Right cardiac atrium (tissue), 5 donors: ENCODE measurements around the gene KDM4E. TPM values are rescaled to one million over a fixed set of nuclear protein-coding genes. Genes with fewer than 3 reads are reported as not detected.

Source experiments
- ATAC-seq, 2 donors: fragments of 200-7000 bp; cut with Tn5 transposase; one replicate each; pipeline versions ENCODE4 v1.8.0 to v1.9.1; 2020; ENCODE audit warnings: moderate library complexity in 2 of 2, mild to moderate bottlenecking in 1 of 2
- DNase-seq, 3 donors: peaks; one replicate each; pipeline ENCODE4 v3.0.0-alpha.2; 2020
- H3K27ac ChIP-seq: one replicate; pipeline ENCODE4 v1.5.1; 2013; ENCODE audit warnings: mild to moderate bottlenecking, low read length, control low read depth, moderate library complexity
- H3K27me3 ChIP-seq: one replicate; pipeline ENCODE4 v1.6.1; 2013; ENCODE audit not compliant: control insufficient read depth, insufficient read depth
- H3K4me1 ChIP-seq: one replicate; pipeline ENCODE4 v1.6.1; 2013; ENCODE audit warnings: low read length; ENCODE audit not compliant: control insufficient read depth, insufficient read depth
- H3K4me3 ChIP-seq: one replicate; pipeline ENCODE4 v1.5.1; 2013; ENCODE audit warnings: low read length, control low read depth
- H3K9me3 ChIP-seq: one replicate; pipeline ENCODE4 v1.6.1; 2013; ENCODE audit warnings: low read length; ENCODE audit not compliant: control insufficient read depth
- WGBS: extraction: QIAGEN DNeasy Blood & Tissue Kit; methylation state at CpG from one replicate; pipeline ENCODE4 v1.1.7; 2013; 5-methylcytosine and 5-hydroxymethylcytosine counted together
- intact Hi-C, 4 donors: fragments of 100-400 bp; cut with DNase I; formaldehyde crosslinking; loops; one replicate each; pipeline versions ENCODE4 v1.11.0 to v1.14.0; 2022 to 2023
- polyA plus RNA-seq: library from polyadenylated mRNA; stranded (reverse); fragments of 200-250 nt; gene quantifications from one replicate; pipeline ENCODE4 v1.2.3, GENCODE V29; 2013
- total RNA-seq, 4 donors: library from RNA; stranded (reverse); fragmentation: NEBNext Ultra II Directional; extraction: Animal tissue kit (Norgen Biotek cat#: 25700); gene quantifications; one replicate each; pipeline ENCODE4 v1.2.1, GENCODE V29; 2021
- donor health status: healthy with polysubstance abuse.
- donor health status: DM: no; HTN: yes; CAD: no.
- donor health status: DM: no; HTN: no; CAD: no.
- donor health status: DM: no; HTN: yes; CAD: no; lungs with severe emphysema.
- donor health status: DM: yes; HTN: yes; CAD: no.

Gene KDM4E
- total and polyA plus RNA-seq, 5 donors: not detected

DNA sequence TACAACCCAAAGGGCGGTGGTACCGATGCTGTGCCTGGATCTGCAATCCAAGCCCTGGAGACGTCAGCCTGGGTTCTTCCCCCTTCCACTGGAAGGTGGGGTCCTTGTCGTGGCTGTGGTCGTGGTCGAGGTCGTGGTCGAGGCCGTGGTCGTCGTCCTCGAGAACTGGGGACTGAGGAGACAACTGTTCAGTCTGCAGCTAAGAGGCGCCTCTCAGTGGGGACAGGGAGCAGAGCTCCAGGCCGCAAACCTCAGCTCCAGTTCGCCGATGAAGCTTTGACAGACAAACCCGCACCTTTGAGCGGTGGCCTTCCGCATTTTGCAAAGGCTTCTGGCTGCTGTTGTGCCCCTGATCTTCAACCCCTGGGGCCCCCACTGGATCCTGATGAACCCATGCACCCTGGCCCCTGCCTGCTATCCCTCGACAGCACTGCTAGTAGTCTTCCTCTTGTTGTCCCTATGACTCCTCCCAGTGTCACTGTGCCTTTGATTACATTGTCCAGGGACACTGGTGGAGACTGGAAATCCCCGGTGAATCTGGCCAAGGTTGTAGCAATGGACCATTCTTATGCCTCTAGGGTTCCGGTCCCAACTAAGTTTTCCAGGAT is 25.6 kb downstream of the KDM4E start:
- H3K9me3 ChIP-seq: no peaks in the 10 kb centered on the region
- H3K27ac ChIP-seq: no peak overlapping the region
- WGBS: 89% methylated on average over 22 of the region's 22 CpGs
- no peak overlapping the region for H3K4me3 ChIP-seq
- no peaks in the 10 kb centered on the region for H3K27me3 ChIP-seq
- ATAC-seq: no peak
- intact Hi-C loops: no loop called here
- no peaks in the 10 kb centered on the region for H3K4me1 ChIP-seq
- DNase-seq: no peak

DNA sequence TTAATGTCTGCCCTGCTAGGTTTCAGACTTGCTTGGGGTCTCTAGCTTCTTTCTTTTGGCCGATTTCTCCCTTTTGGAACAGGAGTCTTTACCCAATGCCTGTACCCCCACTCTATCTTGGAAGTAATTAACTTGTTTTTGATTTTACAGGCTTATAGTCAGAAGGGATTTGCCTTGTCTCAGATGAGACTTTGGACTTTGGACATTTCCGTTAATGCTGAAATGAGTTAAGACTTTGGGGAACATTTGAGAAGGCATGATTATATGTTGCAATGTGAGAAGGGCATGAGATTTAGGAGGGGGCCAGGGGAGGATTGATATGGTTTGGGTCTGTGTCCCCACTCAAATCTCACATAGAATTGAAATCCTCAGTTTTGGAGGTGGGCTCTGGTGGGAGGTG is 29.3 kb downstream of the KDM4E start:
- 91% methylated on average over 2 of the region's 2 CpGs for WGBS
- no peak overlapping the region for H3K27ac ChIP-seq
- H3K4me3 ChIP-seq: no peak overlapping the region
- no peaks in the 10 kb centered on the region for H3K9me3 ChIP-seq
- H3K27me3 ChIP-seq: no peaks in the 10 kb centered on the region
- DNase-seq: no peak
- H3K4me1 ChIP-seq: no peaks in the 10 kb centered on the region
- ATAC-seq: no peak
- intact Hi-C loops: no loop called here

DNA sequence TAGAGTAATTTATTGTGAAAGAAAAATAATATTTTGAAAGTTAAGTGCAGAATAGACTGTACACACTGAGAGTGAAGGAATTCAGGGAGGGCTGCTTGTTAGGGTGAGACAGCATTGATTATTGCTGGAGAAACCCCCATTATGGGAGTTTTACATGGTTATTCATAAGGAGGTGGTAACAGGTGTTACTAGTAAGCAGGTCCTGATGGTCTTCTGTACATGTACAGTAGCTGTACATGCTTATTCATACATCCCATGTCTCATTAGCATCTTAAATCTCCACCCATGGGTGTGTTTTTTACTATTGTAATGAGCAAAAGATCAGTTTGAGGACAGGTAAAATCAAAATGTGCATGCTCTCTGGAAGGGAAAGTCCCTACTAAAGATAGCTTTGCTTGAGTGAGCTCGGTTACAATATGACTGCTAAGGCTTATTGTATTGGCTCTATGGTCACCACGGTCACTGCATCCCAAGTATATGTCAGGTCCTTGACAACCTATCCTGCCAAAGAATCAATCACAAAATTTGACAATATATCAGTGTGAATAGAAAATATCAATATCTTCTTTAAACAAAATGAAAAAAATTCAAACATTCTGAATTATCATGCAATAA is 30.3 kb downstream of the KDM4E start:
- Histone ChIP-seq H3K27ac (no peak overlapping the region), H3K27me3 (no peaks in the 10 kb centered on the region), H3K4me1 (no peaks in the 10 kb centered on the region), H3K9me3 (no peaks in the 10 kb centered on the region), H3K4me3 (no peak overlapping the region)
- intact Hi-C loops: no loop called here
- WGBS: 44% methylated on average over 2 of the region's 2 CpGs
- DNase-seq (no peak), ATAC-seq (no peak)

DNA sequence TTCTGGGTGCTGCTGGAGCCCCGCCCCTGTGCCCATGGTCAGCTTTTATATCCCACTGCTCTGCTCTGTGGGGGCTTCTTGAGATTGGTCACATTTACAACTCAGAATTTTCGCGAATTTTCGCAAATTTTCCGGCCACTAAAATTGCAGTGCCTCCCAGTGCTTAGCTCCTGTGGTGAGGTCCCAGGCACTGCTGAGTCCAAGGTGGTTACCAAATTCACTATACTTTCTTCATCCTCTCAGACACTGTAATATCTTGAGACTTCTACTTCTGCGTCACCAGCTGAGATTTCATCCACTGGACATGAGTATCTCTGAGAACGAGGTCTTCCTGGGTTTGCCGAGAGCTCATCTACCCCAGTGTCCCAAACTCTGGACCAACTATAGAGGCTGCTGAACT is 32.9 kb downstream of the KDM4E start:
- no peak for ATAC-seq
- WGBS: 92% methylated on average over 8 of the region's 8 CpGs
- H3K9me3 ChIP-seq: no peaks in the 10 kb centered on the region

DNA sequence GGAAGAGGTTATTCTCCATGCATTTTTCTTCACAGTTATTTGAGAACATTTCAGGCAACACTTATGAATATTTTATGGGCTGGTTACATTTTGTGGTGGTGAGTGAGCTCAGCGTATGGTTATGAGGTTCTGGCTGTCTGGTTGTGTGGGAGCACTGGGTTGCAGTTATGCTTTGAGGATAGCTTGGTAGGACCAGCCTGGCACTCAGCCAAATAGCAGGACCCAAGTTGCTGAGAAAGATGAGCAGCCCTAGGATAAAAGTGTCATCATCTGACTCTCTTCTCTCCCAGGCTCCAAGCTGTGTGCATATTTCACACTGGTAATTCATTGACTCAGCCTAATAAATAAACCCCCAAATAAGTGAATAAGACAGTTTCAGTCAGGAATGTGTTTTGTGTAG is 33.6 kb downstream of the KDM4E start:
- no peaks in the 10 kb centered on the region for H3K9me3 ChIP-seq
- H3K27me3 ChIP-seq: no peaks in the 10 kb centered on the region
- no peak overlapping the region for H3K4me3 ChIP-seq
- H3K4me1 ChIP-seq: no peaks in the 10 kb centered on the region
- no peak overlapping the region for H3K27ac ChIP-seq
- ATAC-seq (no peak), DNase-seq (peak in 1 of 3 donors; percentile 45)
- intact Hi-C loops: no loop called here
- 82% methylated on average over 1 of the region's 1 CpG for WGBS

More for the DNA sequence above, 32.9 kb downstream of the KDM4E start:
- Histone ChIP-seq H3K27me3 (no peaks in the 10 kb centered on the region), H3K4me3 (no peak overlapping the region), H3K27ac (no peak overlapping the region), H3K4me1 (no peaks in the 10 kb centered on the region)
- no peak for DNase-seq
- intact Hi-C loops: no loop called here

DNA sequence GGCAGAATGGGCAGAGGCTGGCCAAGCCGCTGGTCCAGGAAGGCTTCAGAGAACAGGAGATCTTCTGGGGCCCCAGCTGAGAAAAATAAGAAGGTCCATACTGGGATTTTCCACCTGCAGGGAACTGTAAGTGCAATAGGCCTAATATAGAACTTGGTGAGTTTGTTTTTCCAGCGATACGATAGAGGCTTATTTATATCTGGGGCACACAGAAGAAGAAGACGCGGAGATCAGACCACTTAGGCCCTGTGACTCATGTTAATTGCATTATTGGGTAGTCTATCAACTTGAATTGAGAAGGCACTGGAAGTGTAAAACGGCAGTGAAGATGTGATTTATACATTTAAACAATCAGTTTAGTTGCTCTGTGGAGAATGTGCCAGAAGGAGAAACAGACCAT is 34.0 kb downstream of the KDM4E start:
- 79% methylated on average over 6 of the region's 6 CpGs for WGBS
- no peaks in the 10 kb centered on the region for H3K9me3 ChIP-seq
- no peaks in the 10 kb centered on the region for H3K27me3 ChIP-seq
- H3K4me1 ChIP-seq: no peaks in the 10 kb centered on the region
- DNase-seq (no peak), ATAC-seq (no peak)
- H3K27ac ChIP-seq: no peak overlapping the region
- no peak overlapping the region for H3K4me3 ChIP-seq
- intact Hi-C loops: no loop called here

DNA sequence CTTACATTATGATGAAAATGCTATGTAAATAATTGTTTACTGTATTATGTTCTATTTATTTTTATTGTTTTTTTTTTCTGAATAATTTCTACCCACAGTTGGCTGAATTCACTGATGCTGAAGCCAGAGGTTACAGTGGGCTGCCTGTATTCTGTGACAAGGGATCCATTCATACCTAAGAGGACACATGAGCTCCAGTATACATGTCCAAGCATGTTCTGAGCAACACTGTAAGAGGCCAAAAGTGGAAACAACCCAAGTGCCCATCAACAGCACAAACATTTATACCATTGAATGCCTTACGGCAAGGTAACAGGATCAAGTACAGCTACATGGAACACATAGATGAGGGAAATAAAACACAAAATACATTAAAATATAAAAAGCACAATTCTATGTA is 40.3 kb downstream of the KDM4E start:
- Histone ChIP-seq H3K27ac (no peak overlapping the region), H3K9me3 (no peaks in the 10 kb centered on the region), H3K4me3 (no peak overlapping the region), H3K4me1 (no peaks in the 10 kb centered on the region), H3K27me3 (no peaks in the 10 kb centered on the region)
- DNase-seq: no peak
- ATAC-seq: no peak
- WGBS: 91% methylated on average over 1 of the region's 1 CpG
- intact Hi-C loops: loop anchor here in 2 of 4 donors (5.0 to 10.0 kb wide), 2 partner anchors 82 to 699 kb away; no protein-coding TSS in a partner anchor

DNA sequence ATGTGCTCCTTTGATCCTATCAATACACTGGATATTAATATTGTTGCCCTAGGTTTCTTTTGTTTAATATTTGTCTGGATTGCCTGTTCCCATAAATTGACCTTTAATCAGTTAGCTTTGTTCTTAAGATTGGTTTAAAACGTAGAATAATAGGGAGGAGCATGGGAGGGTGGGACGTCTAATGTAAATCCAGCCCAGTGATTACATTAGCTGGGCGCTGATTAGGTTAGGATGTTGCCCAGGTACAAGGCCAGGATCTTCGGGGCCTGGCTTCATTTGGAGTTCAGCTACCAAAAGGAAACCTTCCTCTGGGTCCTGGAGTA is 41.6 kb downstream of the KDM4E start, which contains the start of gene SRSF8:
Gene SRSF8 (plus strand): TSS at position 204 of the 323 bp plus-strand sequence. CDS start 308 bp downstream, outside the sequence.
- Histone ChIP-seq H3K4me3 (peak within 1 kb of the TSS; percentile 82), H3K27me3 (no peaks in the 10 kb centered on the region), H3K9me3 (no peaks in the 10 kb centered on the region), H3K27ac (peak within 1 kb of the TSS; percentile 97), H3K4me1 (no peaks in the 10 kb centered on the region)
- no peak for DNase-seq
- no peak for ATAC-seq
- intact Hi-C loops: loop anchor here in 2 of 4 donors (5.0 to 10.0 kb wide), 2 partner anchors 81 to 698 kb away; no protein-coding TSS in a partner anchor
- 0% methylated on average over 4 of the region's 4 CpGs for whole genome bisulfite sequencing

DNA sequence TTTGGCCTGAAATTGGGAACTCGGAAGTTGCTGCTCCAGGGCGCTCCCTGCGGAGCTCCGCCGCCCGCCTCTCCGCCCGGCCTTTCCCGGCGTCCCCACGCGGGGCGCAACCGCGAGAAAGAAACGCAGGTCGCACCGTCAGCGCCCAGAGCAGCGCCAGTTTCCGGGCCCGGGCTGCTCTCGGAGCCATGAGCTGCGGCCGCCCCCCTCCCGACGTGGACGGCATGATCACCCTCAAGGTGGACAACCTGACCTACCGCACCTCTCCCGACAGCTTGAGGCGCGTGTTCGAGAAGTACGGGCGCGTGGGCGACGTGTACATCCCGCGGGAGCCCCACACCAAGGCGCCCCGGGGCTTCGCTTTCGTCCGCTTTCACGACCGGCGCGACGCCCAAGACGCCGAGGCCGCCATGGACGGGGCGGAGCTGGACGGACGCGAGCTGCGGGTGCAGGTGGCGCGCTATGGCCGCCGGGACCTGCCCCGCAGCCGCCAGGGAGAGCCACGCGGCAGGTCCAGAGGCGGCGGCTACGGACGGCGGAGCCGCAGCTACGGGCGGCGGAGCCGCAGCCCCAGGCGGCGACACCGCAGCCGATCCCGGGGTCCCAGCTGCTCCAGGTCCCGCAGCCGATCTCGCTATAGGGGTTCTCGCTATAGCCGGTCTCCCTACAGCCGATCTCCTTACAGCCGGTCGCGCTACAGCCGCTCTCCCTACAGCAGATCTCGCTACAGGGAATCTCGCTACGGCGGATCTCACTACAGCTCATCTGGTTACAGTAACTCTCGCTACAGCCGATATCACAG is 42.2 kb downstream of the KDM4E start:
- under 1% methylated on average over 98 of the region's 98 CpGs for WGBS
- no peaks in the 10 kb centered on the region for H3K27me3 ChIP-seq
- H3K27ac ChIP-seq: peak overlapping the region; percentile 97
- ATAC-seq (peak; percentile 93 to 94), DNase-seq (peak; percentile 90 to 96 (median 95))
- H3K4me3 ChIP-seq: peak overlapping the region; percentile 82
- intact Hi-C loops: loop anchor here in 2 of 4 donors (5.0 to 10.0 kb wide), 2 partner anchors 80 to 698 kb away; no protein-coding TSS in a partner anchor
- H3K4me1 ChIP-seq: no peaks in the 10 kb centered on the region
- no peaks in the 10 kb centered on the region for H3K9me3 ChIP-seq

DNA sequence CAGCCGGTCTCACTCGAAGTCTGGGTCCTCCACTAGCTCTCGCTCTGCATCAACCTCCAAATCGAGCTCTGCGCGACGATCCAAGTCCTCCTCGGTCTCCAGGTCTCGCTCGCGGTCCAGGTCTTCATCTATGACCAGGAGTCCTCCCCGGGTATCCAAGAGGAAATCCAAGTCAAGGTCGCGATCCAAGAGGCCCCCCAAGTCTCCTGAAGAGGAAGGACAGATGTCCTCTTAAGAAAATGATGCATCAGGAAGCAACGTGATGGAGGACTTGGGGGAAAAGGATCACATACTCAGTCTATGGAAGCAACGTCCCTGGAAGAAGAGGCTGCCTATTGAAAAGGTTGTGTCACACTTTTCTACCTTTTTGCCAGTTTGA is 42.8 kb downstream of the KDM4E start:
- H3K27ac ChIP-seq: peak overlapping the region; percentile 97
- peak in 1 of 2 donors; percentile 3 for ATAC-seq
- H3K4me1 ChIP-seq: no peaks in the 10 kb centered on the region
- no peaks in the 10 kb centered on the region for H3K9me3 ChIP-seq
- intact Hi-C loops: loop anchor here in 3 of 4 donors (2.0 to 10.0 kb wide), 3 partner anchors 79 to 697 kb away; no protein-coding TSS in a partner anchor
- no peaks in the 10 kb centered on the region for H3K27me3 ChIP-seq
- H3K4me3 ChIP-seq: peak overlapping the region; percentile 82
- no peak for DNase-seq
- under 1% methylated on average over 16 of the region's 16 CpGs for WGBS

DNA sequence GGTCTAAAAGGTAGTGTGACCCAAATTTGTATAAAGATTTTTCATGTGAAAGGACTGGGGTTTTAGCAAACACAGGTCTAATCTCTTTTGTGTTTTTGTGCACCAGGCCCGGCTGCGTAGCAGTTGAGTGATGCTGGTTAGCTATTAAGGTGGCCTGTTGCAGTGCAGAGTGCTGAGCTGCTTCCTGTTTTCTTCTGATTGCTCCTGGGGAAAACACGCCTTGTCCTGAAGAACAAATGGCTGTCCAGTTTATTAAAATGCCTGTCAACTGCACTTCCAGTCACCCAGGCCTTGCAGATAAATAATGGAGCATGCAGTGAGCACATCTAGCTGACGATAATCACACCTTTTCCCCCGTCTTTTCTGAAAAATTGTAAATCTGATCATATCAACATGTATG is 43.5 kb downstream of the KDM4E start:
- 2% methylated on average over 5 of the region's 5 CpGs for WGBS
- ATAC-seq (peak; percentile 90 to 93), DNase-seq (peak; percentile 76 to 89 (median 79))
- H3K9me3 ChIP-seq: no peaks in the 10 kb centered on the region
- no peaks in the 10 kb centered on the region for H3K4me1 ChIP-seq
- intact Hi-C loops: loop anchor here in 3 of 4 donors (2.0 to 10.0 kb wide), 3 partner anchors 79 to 696 kb away; no protein-coding TSS in a partner anchor
- no peaks in the 10 kb centered on the region for H3K27me3 ChIP-seq
- peak overlapping the region; percentile 82 for H3K4me3 ChIP-seq
- H3K27ac ChIP-seq: no peak overlapping the region
